ENCODE data around the gene ZNHIT3.
A peak's percentile ranks its signal among the peaks of the same experiment; 100 is the strongest.

Gene ZNHIT3

DNA sequence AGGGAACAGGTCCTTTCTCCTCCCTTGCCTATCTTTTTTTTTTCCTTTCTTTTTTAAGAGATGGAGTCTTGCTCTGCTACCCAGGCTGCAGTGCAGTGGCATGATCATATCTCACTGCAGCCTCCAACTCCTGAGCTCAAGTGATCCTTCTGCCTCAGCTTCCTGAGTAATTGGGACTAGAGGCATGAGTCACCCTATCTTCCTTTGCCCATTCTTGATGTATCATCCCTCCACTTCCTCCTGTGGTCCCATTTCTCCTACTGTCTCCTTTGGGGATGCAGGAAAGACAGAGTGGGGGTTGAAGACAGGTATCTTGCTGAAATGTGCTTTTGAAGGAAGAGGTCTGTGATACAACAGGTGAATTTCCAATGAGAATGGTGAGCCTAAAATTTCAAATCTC lies 42.6 kb downstream of the ZNHIT3 start:
- Histone ChIP-seq H3K4me3 (ENCODE audit: low read depth, low read length, poor library complexity, severe bottlenecking) (no peak overlapping the region), H3K79me2 (ENCODE audit: insufficient read depth, low read length) (no peaks in the 10 kb centered on the region), H3K36me3 (ENCODE audit: insufficient read depth, low read length) (peaks cover 84% of the 10 kb centered on the region), H3K9ac (ENCODE audit: low read length) (no peak overlapping the region), H3K9me3 (ENCODE audit: low read length) (no peaks in the 10 kb centered on the region), H3K27me3 (ENCODE audit: insufficient read depth, low read length) (no peaks in the 10 kb centered on the region), H3F3A (ENCODE audit: insufficient read depth, low read length) (no peaks in the 10 kb centered on the region), H3K4me1 (ENCODE audit: insufficient read depth, low read length, severe bottlenecking) (peaks cover 10% of the 10 kb centered on the region), H2AFZ (ENCODE audit: low read length) (no peak overlapping the region), H3K27ac (ENCODE audit: low read depth, low read length, poor library complexity, severe bottlenecking) (no peak overlapping the region), H3K4me2 (ENCODE audit: low read length) (no peak overlapping the region), H4K20me1 (ENCODE audit: insufficient read depth, low read length) (no peaks in the 10 kb centered on the region), H3K9me2 (ENCODE audit: low read depth, low read length) (no peaks in the 10 kb centered on the region)
- TF ChIP-seq, protein P1, sequence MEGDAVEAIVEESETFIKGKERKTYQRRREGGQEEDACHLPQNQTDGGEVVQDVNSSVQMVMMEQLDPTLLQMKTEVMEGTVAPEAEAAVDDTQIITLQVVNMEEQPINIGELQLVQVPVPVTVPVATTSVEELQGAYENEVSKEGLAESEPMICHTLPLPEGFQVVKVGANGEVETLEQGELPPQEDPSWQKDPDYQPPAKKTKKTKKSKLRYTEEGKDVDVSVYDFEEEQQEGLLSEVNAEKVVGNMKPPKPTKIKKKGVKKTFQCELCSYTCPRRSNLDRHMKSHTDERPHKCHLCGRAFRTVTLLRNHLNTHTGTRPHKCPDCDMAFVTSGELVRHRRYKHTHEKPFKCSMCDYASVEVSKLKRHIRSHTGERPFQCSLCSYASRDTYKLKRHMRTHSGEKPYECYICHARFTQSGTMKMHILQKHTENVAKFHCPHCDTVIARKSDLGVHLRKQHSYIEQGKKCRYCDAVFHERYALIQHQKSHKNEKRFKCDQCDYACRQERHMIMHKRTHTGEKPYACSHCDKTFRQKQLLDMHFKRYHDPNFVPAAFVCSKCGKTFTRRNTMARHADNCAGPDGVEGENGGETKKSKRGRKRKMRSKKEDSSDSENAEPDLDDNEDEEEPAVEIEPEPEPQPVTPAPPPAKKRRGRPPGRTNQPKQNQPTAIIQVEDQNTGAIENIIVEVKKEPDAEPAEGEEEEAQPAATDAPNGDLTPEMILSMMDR (IDR thresholded peaks at IDR 0.05; ENCODE audit: low read length): no peak
- no peak for TF ChIP-seq EZH2 (IDR thresholded peaks at IDR 0.05; ENCODE audit: borderline replicate concordance, low read length)

DNA sequence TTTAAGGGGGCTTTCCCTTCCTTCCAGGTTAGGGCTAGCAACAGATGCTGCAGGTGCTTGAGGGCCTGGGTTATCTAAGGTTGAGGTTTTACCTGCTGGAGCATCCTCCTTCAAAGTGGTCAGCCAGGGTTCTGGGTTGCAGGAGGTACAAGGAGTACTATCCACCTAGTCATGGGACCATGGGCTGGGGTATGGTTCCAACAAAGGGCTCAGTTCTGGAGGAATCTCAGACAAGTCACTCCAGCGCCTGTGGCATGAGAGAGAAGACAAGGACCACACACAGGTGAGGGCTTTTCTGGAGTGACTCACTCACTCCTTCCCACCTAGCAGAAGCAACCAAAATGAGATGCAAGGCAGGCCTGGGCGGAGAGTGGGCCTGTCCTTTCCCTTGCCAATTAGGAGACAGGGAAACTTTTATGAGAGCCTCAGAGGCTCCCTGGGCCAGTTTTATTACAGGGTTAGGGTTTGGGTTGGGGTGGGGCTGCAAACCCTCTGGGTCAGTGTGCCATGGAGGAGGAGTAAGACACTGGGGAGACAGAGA lies 46.0 kb downstream of the ZNHIT3 start:
- Histone ChIP-seq H3K9me3 (ENCODE audit: low read length) (no peaks in the 10 kb centered on the region), H3K27me3 (ENCODE audit: insufficient read depth, low read length) (no peaks in the 10 kb centered on the region), H4K20me1 (ENCODE audit: insufficient read depth, low read length) (no peaks in the 10 kb centered on the region), H2AFZ (ENCODE audit: low read length) (no peak overlapping the region), H3K36me3 (ENCODE audit: insufficient read depth, low read length) (peaks cover 69% of the 10 kb centered on the region), H3K27ac (ENCODE audit: low read depth, low read length, poor library complexity, severe bottlenecking) (no peak overlapping the region), H3K9ac (ENCODE audit: low read length) (no peak overlapping the region), H3K79me2 (ENCODE audit: insufficient read depth, low read length) (peaks cover 5% of the 10 kb centered on the region; the same call in 1 of the 2 replicates), H3K4me1 (ENCODE audit: insufficient read depth, low read length, severe bottlenecking) (peaks cover 18% of the 10 kb centered on the region), H3K9me2 (ENCODE audit: low read depth, low read length) (no peaks in the 10 kb centered on the region), H3F3A (ENCODE audit: insufficient read depth, low read length) (no peaks in the 10 kb centered on the region), H3K4me3 (ENCODE audit: low read depth, low read length, poor library complexity, severe bottlenecking) (no peak overlapping the region), H3K4me2 (ENCODE audit: low read length) (no peak overlapping the region)
- no peak for TF ChIP-seq EZH2 (IDR thresholded peaks at IDR 0.05; ENCODE audit: borderline replicate concordance, low read length)
- TF ChIP-seq, protein P1 (IDR thresholded peaks at IDR 0.05; ENCODE audit: low read length): no peak

DNA sequence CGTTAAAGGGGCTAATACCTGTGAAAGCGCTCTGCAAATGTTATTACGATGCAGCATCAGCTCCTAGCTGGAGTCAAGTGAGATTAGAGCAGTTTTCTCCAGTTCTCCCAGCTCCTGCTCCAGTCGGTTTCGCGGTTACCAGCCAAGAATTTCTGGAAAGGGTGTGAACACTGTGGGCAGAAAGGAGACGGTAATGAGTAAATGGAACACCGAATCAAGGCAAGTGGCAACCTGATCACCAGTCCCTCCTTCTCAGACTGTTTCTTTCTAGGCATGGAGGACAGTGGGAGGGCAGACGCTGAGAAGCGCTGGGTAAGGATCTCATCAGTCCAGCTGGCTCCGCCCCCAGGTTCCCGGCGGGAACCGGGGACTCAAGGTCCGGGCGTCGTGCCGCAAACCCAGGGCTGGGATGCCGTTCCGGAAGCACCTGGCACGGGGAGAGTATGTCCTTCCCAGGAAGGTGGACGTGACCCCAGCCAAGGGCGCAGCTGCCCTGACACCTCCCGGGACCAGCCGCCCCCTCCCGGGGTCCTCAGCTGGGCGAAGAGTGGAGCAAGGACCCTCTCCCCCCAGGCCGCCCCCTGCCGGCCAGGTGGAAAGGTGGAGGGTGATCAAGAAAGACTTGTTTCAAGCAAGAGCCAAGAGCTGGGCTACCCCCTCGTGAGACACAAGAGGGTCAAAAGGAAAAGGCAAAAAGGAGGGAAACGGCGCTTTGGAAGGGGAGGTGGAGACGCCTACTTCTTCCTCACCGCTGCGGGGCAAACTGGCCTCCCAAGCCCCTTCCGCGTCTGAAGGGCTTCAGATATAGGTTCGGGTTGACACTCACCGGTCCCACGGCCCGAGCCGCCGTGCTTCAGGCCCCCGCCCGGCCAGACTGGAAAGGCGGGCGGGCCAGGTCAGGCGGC lies 47.7 kb downstream of the ZNHIT3 start:
- Histone ChIP-seq H3F3A (ENCODE audit: insufficient read depth, low read length) (no peaks in the 10 kb centered on the region), H3K4me1 (ENCODE audit: insufficient read depth, low read length, severe bottlenecking) (peaks cover 18% of the 10 kb centered on the region), H3K9me2 (ENCODE audit: low read depth, low read length) (no peaks in the 10 kb centered on the region), H3K79me2 (ENCODE audit: insufficient read depth, low read length) (peaks cover 5% of the 10 kb centered on the region; the same call in 1 of the 2 replicates), H3K4me2 (ENCODE audit: low read length) (peak overlapping the region; percentile 83), H3K27ac (ENCODE audit: low read depth, low read length, poor library complexity, severe bottlenecking) (peak overlapping the region; percentile 85), H2AFZ (ENCODE audit: low read length) (no peak overlapping the region), H3K9ac (ENCODE audit: low read length) (peak overlapping the region; percentile 99), H3K4me3 (ENCODE audit: low read depth, low read length, poor library complexity, severe bottlenecking) (peak overlapping the region; percentile 94), H4K20me1 (ENCODE audit: insufficient read depth, low read length) (no peaks in the 10 kb centered on the region), H3K27me3 (ENCODE audit: insufficient read depth, low read length) (no peaks in the 10 kb centered on the region), H3K36me3 (ENCODE audit: insufficient read depth, low read length) (peaks cover 68% of the 10 kb centered on the region), H3K9me3 (ENCODE audit: low read length) (no peaks in the 10 kb centered on the region)
- TF ChIP-seq, protein P1 (IDR thresholded peaks at IDR 0.05; ENCODE audit: low read length): peak; percentile 90
- no peak for TF ChIP-seq EZH2 (IDR thresholded peaks at IDR 0.05; ENCODE audit: borderline replicate concordance, low read length)
